IPS DF 6.9 (cell line): ENCODE data around the gene MBD1.
A peak's percentile ranks its signal among the peaks of the same experiment; 100 is the strongest.
"Not testable (repeated sequence)": the region's sequence is repeated elsewhere in the genome, so short reads cannot be mapped to it uniquely, and the experiment has no call there.

Source experiments
- DNase-seq: peaks from one replicate; pipeline ENCODE4 v3.0.0-alpha.2; 2013; ENCODE audit warnings: low read depth, low spot score
- H3K27ac ChIP-seq: one replicate; pipeline ENCODE4 v1.5.1; 2013; ENCODE audit warnings: low read length, control low read depth
- H3K27me3 ChIP-seq: 2 replicates; pipeline ENCODE4 v1.6.1; 2013; ENCODE audit warnings: mild to moderate bottlenecking, low read length; ENCODE audit not compliant: control insufficient read depth, insufficient read depth
- H3K36me3 ChIP-seq: 2 replicates; pipeline ENCODE4 v1.6.1; 2013; ENCODE audit warnings: low read length; ENCODE audit not compliant: control insufficient read depth, insufficient read depth
- H3K4me1 ChIP-seq: 2 replicates; pipeline ENCODE4 v1.6.1; 2013; ENCODE audit warnings: low read length; ENCODE audit not compliant: control insufficient read depth, insufficient read depth
- H3K4me3 ChIP-seq: 2 replicates; pipeline ENCODE4 v1.5.1; 2013; ENCODE audit warnings: mild to moderate bottlenecking, low read length
- H3K9me3 ChIP-seq: 2 replicates; pipeline ENCODE4 v1.6.1; 2013; ENCODE audit warnings: low read length, inconsistent platforms; ENCODE audit not compliant: control insufficient read depth, insufficient read depth
- WGBS: extraction: QIAGEN DNeasy Blood & Tissue Kit; methylation state at CpG from one replicate; pipeline ENCODE4 v1.1.7; 2013; ENCODE audit warnings: mixed read lengths, missing lambda C conversion rate; ENCODE audit not compliant: insufficient read length, insufficient coverage; 5-methylcytosine and 5-hydroxymethylcytosine counted together

MBD1 gene

DNA sequence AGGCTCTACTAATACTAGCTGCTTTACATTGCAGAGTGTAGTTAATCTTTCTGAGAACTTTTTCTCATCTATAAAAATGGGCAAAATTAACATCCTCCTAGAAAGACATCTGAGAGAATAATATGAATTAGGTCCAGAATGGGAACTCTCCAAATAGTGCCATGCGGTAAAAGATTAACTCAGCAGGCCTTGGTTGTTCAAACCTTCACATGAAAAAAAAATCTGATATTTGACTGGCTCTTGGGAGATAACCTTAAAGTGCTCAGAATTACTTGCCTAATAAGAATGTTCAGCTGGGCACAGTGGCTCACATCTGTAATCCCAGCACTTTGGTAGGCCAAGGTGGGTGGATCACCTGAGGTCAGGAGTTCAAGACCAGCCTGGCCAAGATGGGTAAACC is 11.7 kb upstream of the MBD1 start:
- DNase-seq, result no peak
- no peaks in the 10 kb centered on the region for H3K4me1 ChIP-seq
- WGBS, result no CpG with 5 or more reads among the region's 1 CpG
- no peaks in the 10 kb centered on the region for H3K36me3 ChIP-seq
- H3K27ac ChIP-seq, result no peak overlapping the region
- no peaks in the 10 kb centered on the region for H3K9me3 ChIP-seq
- H3K4me3 ChIP-seq, result no peak overlapping the region
- H3K27me3 ChIP-seq, result no peaks in the 10 kb centered on the region

DNA sequence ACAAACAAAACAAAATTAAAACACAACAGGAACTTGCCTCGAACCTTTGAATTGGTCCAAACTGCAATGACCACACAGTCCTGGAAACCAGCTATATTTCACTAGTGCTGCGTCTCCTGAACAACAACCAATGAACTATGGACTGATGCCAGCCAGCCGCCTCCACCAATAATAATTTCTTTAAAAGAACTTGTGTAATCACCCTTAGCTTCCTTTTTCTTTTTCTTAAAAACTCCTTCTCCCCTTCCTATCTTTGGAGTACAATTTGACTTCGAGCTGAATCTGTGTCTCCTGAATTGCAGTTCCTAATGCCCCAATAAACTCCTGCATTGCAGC is 7.8 kb upstream of the MBD1 start:
- no peak overlapping the region for H3K4me3 ChIP-seq
- no peak overlapping the region for H3K27ac ChIP-seq
- no peak for DNase-seq
- no CpG with 5 or more reads among the region's 4 CpGs for WGBS
- H3K36me3 ChIP-seq, result 0 out of 2 replicates have a peak, but pooled peaks cover under 1% of the 10 kb centered on the region
- H3K4me1 ChIP-seq, result no peaks in the 10 kb centered on the region
- H3K27me3 ChIP-seq, result no peaks in the 10 kb centered on the region
- H3K9me3 ChIP-seq, result no peaks in the 10 kb centered on the region

DNA sequence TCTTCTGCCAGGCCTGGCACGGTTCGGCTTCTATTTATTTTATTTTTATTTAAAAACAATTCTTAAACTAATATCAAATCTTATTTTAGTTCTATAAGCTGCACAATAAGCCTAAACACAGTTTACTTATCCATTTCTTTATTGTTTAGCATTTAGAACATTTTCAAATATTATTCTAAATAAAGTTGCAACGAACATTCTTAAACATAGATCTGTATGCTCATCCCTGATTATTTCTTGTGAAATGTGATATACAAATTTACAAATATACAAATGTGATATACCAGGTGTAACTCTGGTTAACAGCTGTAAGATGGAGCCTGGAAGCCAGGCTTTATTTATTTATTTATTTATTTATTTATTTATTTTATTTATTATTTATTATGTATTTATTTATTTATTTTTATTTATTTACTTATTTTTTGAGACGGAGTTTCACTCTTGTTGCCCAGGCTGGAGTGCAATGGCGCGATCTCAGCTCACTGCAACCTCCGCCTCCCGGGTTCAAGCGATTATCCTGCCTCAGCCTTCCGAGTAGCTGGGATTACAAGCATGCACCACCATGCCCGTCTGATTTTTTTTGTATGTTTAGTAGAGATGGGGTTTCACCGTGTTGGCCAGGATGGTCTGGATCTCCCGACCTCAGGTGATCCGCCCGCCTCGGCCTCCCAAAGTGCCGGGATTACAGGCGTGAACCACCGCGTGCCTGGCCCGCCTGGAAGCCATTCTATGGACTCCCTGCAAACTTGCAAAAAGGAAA is 7.2 kb upstream of the MBD1 start:
- H3K4me1 ChIP-seq, DNase-seq, H3K36me3 ChIP-seq, H3K27ac ChIP-seq, H3K9me3 ChIP-seq, H3K27me3 ChIP-seq: not testable (repeated sequence)
- peak overlapping the region; percentile 89; the same call in 1 of the 2 replicates for H3K4me3 ChIP-seq
- no CpG with 5 or more reads among the region's 21 CpGs for WGBS

DNA sequence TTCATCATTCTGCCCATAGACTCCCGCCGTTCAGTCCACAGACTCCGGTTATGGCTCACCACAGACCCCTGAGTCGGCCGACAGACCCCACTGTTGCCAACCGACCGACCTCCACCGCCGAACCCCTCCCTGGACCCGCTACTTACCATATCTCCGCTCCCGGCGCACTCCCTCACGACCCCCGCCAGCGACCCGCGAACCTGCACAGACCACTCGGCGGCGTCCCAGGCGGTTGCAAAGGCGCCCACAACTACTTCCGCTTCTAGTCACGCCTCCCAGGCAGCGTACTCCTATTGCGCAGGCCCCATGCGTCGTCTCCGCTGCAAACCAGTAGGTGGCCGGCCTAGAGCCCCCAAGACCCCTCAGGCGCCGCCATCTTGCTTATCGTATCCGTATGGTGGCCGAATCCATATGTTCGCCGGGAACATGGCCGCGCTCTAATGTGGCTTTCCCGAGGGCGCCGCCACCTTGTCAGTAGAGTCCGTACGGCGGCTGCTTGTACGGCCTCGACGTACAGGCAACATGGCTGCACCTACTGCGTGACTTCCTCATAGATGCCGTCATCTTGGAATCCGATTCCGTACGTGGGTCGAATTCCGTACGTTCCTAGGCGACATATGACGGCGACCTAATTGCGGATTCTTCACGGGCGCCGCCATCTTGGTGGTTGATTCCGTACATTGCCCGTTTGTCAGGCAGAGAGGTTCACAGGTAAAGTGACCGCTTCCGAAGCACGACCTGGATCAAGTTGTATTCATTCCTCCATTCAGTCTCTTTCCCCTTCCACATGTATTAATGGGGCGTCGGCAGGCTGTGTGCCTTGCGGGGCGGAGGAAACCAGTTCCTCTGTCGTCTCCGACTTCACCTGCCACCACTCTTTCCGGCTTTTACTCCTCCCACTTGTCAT is 6.4 kb upstream of the MBD1 start, which contains the start of gene CXXC1:
Gene CXXC1 (minus strand): TSS at position 252 of the 907 bp plus-strand sequence. CDS start 103 bp downstream, at position 149.
- WGBS, result no CpG with 5 or more reads among the region's 76 CpGs
- no peaks in the 10 kb centered on the region for H3K4me1 ChIP-seq
- peaks cover 13% of the 10 kb centered on the region for H3K36me3 ChIP-seq
- H3K4me3 ChIP-seq, result peak within 1 kb of the TSS; percentile 89
- peak; percentile 87 for DNase-seq
- no peaks in the 10 kb centered on the region for H3K27me3 ChIP-seq
- no peaks in the 10 kb centered on the region for H3K9me3 ChIP-seq
- H3K27ac ChIP-seq, result no peak within 1 kb of the TSS

DNA sequence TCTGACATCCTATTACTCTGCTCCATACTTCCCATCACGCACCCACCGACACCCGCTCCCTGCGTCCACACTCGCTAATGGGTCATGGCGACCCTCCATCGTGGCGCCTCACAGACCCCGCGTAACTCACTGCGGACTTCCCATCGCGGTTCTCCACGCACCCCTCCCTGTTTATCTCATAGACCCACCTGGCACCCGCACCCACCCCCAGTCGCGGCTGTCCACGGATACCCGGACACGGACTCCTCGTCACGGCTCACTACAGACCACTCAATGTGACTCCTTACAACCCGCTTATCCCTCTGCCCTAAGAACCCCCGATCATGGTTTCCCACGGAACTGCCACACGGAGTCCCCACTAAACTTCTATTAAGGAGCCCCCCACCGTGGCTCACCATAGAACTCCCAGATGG is 5.7 kb upstream of the MBD1 start:
- Histone ChIP-seq H3K4me3 (peak overlapping the region; percentile 82), H3K9me3 (no peaks in the 10 kb centered on the region), H3K27ac (no peak overlapping the region), H3K4me1 (no peaks in the 10 kb centered on the region), H3K27me3 (no peaks in the 10 kb centered on the region), H3K36me3 (peaks cover 16% of the 10 kb centered on the region)
- DNase-seq, result no peak
- no CpG with 5 or more reads among the region's 27 CpGs for WGBS

DNA sequence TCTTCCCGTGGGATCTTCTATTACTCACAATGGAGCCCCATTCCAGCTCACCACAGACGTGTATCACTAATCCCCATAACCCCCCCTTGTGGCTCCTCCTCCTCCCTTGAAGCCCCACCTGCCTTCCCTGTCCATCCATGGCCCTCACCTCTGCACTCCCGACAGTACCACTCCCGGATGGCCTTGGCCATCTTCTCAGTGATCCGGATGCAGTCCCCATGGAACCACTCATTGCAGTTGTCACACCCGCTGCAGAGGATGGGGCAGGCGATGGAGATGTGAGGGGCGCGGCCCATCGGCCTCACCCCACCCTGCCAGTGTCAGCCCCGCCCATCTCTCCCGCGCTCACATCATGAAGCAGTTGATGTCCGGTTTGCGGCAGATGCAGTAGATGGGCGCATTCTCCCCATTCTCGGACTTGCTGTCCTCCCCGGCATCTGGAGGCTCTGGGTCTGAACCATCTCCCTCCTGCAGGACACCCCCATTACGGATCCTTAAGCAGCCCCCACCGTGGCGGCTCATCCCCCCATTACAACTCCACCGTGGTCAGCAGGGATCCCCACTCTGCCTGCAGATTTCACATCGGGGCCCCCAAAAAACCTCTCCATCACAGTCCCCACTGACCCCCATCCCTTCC is 5.2 kb upstream of the MBD1 start:
- Histone ChIP-seq H3K27me3 (no peaks in the 10 kb centered on the region), H3K9me3 (no peaks in the 10 kb centered on the region), H3K4me3 (peak overlapping the region; percentile 82), H3K4me1 (no peaks in the 10 kb centered on the region), H3K27ac (no peak overlapping the region), H3K36me3 (peaks cover 16% of the 10 kb centered on the region)
- no CpG with 5 or more reads among the region's 23 CpGs for WGBS
- no peak for DNase-seq

DNA sequence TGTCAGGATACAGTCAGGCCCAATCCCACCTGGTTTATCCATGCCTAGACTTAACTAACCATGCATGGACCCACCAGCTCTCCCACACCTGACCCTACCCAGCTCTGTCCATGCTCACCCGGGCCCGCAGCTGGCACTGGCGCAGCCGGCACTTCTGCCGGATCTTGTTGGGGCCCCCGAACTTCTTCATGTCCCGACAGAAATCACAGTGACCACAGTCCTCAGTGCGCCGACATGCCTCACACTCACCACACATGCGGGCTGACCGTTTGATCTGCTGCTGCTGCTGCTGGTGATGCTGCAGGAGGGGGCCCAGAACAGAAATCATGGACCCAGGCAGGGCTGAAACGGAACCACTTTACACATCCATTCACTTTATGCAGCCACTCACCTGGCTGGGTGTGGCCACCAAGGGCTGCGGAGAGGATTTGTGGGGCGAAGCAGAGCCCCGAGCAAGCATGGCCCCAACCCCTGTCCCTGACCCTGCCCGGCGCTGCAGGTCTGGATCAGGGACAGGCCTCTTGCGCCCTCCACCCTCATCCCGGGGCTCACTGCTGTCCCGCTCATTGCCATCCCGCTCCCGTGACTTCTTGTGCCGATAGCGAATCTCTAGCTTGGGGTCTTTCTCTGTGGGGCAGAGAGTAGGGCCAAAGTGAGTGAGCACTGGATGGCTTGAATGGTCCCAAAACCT is 4.5 kb upstream of the MBD1 start:
- no peak overlapping the region for H3K27ac ChIP-seq
- H3K36me3 ChIP-seq, result peaks cover 16% of the 10 kb centered on the region
- H3K4me1 ChIP-seq, result no peaks in the 10 kb centered on the region
- H3K27me3 ChIP-seq, result no peaks in the 10 kb centered on the region
- DNase-seq, result no peak
- WGBS, result no CpG with 5 or more reads among the region's 24 CpGs
- H3K4me3 ChIP-seq, result no peak overlapping the region
- H3K9me3 ChIP-seq, result no peaks in the 10 kb centered on the region

DNA sequence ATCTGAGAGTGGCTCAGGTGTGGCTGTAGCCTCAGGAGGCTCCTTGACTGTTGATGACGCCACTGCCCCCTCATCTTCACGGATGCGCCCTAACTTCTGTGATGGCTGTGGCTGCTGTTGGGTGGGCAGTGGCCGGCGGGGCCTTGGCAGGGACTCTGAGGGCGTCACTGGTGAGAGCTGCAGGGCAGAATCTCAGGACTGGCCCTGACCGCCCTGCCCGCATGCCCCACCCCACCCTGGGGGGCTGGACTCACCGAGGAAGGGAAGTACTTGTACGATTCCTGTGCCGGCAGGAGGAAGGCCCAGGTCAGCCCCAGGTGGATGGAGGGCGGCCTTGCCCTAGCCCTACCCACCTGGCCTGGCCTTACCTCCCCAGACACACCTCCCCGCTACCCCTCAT is 3.7 kb upstream of the MBD1 start:
- Histone ChIP-seq H3K9me3 (no peaks in the 10 kb centered on the region), H3K4me3 (no peak overlapping the region), H3K27ac (no peak overlapping the region), H3K4me1 (no peaks in the 10 kb centered on the region), H3K27me3 (no peaks in the 10 kb centered on the region), H3K36me3 (peaks cover 16% of the 10 kb centered on the region)
- no peak for DNase-seq
- WGBS, result no CpG with 5 or more reads among the region's 13 CpGs

DNA sequence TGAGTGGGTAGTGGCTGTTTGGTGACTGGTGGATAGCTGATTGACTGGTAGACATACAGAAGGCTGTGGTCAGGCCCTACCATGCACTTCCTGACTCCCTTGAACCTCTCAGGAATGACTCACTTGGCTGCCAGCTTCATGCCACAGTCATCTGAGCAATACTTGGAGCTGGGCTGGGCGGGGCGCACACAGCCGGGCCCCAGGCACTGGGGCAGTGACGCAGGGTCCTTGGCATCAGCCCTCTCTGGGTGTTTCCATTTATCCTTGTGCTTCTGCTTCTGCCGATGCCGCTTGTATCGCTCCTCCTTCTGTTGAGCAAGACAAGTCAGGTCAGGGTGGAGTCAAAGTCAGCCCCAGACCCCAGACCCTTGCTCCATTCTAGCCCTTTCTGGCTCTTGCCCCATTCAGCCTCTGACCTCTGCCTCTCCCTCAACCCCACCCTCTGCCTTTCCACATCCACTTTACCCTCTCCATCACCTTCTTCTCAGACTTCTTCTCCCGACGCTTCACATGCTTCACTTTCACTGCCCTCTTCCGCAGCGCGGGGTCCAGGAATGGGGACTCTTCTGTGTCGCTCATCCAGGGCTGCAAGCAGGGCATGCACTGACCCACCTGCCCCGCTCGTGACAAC is 3.0 kb upstream of the MBD1 start:
- 100% methylated on average over 2 of the region's 15 CpGs for WGBS
- DNase-seq, result no peak
- H3K27me3 ChIP-seq, result no peaks in the 10 kb centered on the region
- no peaks in the 10 kb centered on the region for H3K9me3 ChIP-seq
- H3K4me3 ChIP-seq, result no peak overlapping the region
- no peak overlapping the region for H3K27ac ChIP-seq
- peaks cover 16% of the 10 kb centered on the region for H3K36me3 ChIP-seq
- no peaks in the 10 kb centered on the region for H3K4me1 ChIP-seq
